ENCODE data around the gene JSRP1. TPM values are rescaled to one million over a fixed set of nuclear protein-coding genes. Genes with fewer than 3 reads are reported as not detected.

JSRP1 gene
- total RNA-seq, 2 experiments from 2014 or later = 1.0 TPM

- H3K4me3 Mint-ChIP-seq = no peak overlapping the region
- H3K27ac Mint-ChIP-seq = no peak overlapping the region
- DNase-seq = no peak
- no peak for TF ChIP-seq CTCF (IDR thresholded peaks at IDR 0.05)
- ChIA-PET POLR2A (interaction anchor here (1.0 kb wide), 1 partner anchor 23 kb away, joined by 4 read pairs; no protein-coding TSS in a partner anchor), CTCF (no interaction called here)
- ATAC-seq = no peak
- H3K36me3 Mint-ChIP-seq (ENCODE audit: low read depth) = no peaks in the 10 kb centered on the region
- peaks cover 20% of the 10 kb centered on the region for H3K27me3 Mint-ChIP-seq
- intact Hi-C loops (cut with micrococcal nuclease) = no loop called here
- H3K4me1 Mint-ChIP-seq (ENCODE audit: low read depth) = peaks cover 7% of the 10 kb centered on the region
- no peaks in the 10 kb centered on the region for H3K9me3 Mint-ChIP-seq
These were observed 44.3 kb upstream of the JSRP1 start for GRCh38 chr19:2300533-2300932.

DNA sequence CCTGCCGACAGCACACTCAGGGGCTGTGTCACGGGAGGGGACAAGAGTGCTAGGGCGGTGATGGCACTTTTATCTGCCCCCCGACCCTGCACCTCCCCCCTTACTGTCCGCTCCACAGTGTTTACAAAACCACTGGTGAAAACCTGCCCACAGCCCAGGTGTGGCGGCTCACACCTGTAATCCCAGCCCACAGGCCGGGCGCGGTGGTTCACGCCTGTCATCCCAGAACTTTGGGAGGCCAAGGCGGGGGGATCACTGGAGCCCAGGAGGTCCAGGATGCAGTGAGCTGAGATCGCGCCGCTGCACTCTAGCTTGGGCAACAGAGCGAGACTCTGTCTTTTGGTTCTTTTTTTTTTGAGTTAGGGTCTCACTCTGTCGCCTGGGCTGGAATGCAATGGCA, 39.9 kb upstream of the JSRP1 start:
- Mint-ChIP-seq H3K27ac (no peak overlapping the region), H3K27me3 (no peaks in the 10 kb centered on the region), H3K4me3 (no peak overlapping the region), H3K9me3 (no peaks in the 10 kb centered on the region), H3K4me1 (ENCODE audit: low read depth) (peaks cover 4% of the 10 kb centered on the region), H3K36me3 (ENCODE audit: low read depth) (no peaks in the 10 kb centered on the region)
- no peak for TF ChIP-seq CTCF (IDR thresholded peaks at IDR 0.05)
- CTCF ChIA-PET = interaction anchor here (1.1 kb wide), 1 partner anchor 34 kb away, joined by 3 read pairs; no protein-coding TSS in a partner anchor
- POLR2A ChIA-PET = interaction anchor here (0.8 to 1.5 kb wide), 2 partner anchors 13 to 22 kb away, joined by 3 to 4 read pairs; no protein-coding TSS in a partner anchor
- ATAC-seq (no peak), DNase-seq (no peak)
- intact Hi-C loops (cut with micrococcal nuclease) = no loop called here

DNA sequence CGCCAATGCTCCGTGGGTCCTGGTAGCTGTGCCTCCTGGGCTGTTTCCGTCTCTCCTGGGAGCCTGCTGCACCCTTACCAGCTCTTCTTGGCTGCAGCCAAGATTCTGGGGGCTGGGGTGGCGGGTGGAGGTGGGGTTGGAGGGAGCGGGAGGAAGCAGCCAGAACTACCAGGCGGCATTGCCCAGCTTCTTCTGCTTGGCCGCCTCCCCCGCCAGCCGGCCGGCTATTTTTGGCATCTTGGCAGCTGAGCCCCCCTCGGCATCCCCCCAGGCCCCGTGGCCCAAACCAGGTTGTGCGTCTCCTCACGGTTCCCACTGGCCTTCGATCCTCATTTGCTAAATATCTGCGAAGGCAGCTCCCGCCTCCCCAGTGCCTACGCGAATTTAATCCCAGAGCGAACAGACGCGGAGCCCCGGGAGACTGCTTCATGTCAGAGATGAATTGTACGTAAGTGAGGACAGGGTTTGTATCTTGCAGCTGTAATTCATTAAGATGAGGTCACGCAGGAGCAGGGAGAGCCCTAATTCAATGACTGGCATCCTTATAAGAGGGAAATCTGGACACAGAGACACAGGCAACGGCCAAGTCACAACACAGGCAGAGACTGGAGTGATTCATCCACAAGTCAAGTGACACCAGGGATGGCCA, 38.6 kb upstream of the JSRP1 start:
- CTCF ChIA-PET = interaction anchor here (0.7 kb wide), 1 partner anchor 30 kb away, joined by 3 read pairs; no protein-coding TSS in a partner anchor
- no peak for TF ChIP-seq CTCF (IDR thresholded peaks at IDR 0.05)
- no peak for ATAC-seq
- intact Hi-C loops (cut with micrococcal nuclease) = no loop called here
- H3K9me3 Mint-ChIP-seq = no peaks in the 10 kb centered on the region
- H3K27me3 Mint-ChIP-seq = peaks cover 4% of the 10 kb centered on the region
- POLR2A ChIA-PET = interaction anchor here (0.6 to 1.8 kb wide), 7 partner anchors 10 to 128 kb away, joined by 3 to 6 read pairs (median 3); no protein-coding TSS in a partner anchor
- peaks cover 4% of the 10 kb centered on the region for H3K4me1 Mint-ChIP-seq (ENCODE audit: low read depth)
- DNase-seq = no peak
- H3K4me3 Mint-ChIP-seq = no peak overlapping the region
- H3K36me3 Mint-ChIP-seq (ENCODE audit: low read depth) = no peaks in the 10 kb centered on the region
- H3K27ac Mint-ChIP-seq = no peak overlapping the region

DNA sequence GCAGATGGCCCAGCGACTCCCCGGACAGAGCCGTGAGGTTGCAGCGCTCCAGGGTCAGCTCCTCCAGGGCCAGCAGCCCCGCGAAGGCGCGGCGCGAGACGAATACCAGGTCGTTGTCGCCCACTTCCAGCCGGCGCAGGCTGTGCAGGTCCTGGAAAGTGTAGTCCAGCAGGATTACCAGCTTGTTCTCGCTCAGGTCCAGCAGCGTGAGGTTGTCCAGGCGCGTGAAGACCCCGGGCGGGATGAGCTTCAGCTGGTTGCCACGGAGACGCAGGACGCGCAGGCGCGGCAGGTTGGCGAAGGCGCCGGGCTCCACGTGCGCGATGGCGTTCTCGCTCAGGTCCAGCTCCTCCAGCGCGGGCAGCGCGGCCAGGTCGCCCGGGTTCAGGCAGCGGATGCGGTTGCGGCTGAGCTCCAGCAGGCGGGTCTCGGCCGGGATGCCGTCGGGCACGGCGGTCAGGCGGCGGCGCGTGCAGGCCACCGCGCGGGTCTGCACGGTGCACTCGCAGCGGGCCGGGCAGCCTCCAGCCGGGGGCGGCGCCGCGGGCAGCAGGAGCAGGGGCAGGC, 35.1 kb upstream of the JSRP1 start:
- POLR2A ChIA-PET = interaction anchor here (1.3 kb wide), 1 partner anchor 21 kb away, joined by 4 read pairs; no protein-coding TSS in a partner anchor
- no peaks in the 10 kb centered on the region for H3K9me3 Mint-ChIP-seq
- no peak overlapping the region for H3K27ac Mint-ChIP-seq
- intact Hi-C loops (cut with micrococcal nuclease) = no loop called here
- DNase-seq (no peak), ATAC-seq (no peak)
- H3K27me3 Mint-ChIP-seq = peaks cover 13% of the 10 kb centered on the region
- H3K4me1 Mint-ChIP-seq (ENCODE audit: low read depth) = peaks cover 14% of the 10 kb centered on the region
- CTCF ChIA-PET = interaction anchor here (0.8 kb wide), 1 partner anchor 18 kb away, joined by 3 read pairs; no protein-coding TSS in a partner anchor
- H3K4me3 Mint-ChIP-seq = peak overlapping the region; percentile 69
- no peaks in the 10 kb centered on the region for H3K36me3 Mint-ChIP-seq (ENCODE audit: low read depth)
- no peak for TF ChIP-seq CTCF (IDR thresholded peaks at IDR 0.05)
